Measurements from ENCODE around the gene UXT.
A peak's percentile ranks its signal among the peaks of the same experiment; 100 is the strongest.

Gene UXT

DNA sequence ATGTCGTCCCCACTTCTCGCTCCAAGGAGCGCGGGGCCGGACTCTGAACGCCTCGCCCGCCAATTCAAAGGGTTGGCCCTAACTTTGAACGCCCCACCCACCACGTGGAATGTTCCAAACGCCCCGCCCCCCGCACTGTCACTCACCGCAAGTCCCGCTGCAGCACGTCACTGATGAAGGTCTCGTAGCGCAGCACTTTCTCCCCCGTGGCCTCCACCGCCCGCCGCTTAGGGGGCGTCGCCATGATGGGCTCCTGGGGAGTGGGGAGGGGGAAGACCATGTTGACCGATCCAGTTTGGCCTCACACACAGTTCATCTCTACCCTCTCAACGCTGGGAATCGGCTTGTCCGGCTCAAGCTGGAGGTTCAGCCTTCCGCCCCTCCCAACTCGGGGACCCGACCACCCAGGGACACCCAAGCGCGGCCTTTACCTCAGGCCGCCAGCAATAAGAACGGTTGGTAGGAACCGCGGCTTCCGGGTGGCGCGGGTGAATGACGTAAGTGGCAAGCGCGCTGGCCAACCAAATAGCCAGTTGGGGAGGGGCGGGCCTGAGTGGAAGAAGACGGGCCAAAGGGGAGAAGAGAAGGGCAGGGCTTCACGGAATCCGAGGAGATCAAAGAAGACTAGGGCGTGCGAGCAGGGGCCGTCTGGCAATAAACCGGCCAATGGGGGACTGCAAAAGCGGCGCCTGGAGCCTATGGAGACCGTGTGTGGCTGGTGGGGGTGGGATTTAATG lies at the start of gene UXT (continued):
- TF ChIP-seq, protein P1, sequence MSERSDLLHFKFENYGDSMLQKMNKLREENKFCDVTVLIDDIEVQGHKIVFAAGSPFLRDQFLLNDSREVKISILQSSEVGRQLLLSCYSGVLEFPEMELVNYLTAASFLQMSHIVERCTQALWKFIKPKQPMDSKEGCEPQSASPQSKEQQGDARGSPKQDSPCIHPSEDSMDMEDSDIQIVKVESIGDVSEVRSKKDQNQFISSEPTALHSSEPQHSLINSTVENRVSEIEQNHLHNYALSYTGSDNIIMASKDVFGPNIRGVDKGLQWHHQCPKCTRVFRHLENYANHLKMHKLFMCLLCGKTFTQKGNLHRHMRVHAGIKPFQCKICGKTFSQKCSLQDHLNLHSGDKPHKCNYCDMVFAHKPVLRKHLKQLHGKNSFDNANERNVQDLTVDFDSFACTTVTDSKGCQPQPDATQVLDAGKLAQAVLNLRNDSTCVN (tag by site-specific recombination; optimal IDR thresholded peaks at IDR 0.05): peak; percentile 69
- peak; percentile 96 for TF ChIP-seq ZBTB48 (tag by site-specific recombination; IDR thresholded peaks at IDR 0.05)
- peak; percentile 95 for TF ChIP-seq ZNF423 (tag by site-specific recombination; IDR thresholded peaks at IDR 0.05)
- peak; percentile 96; the same call in 1 of the 2 replicates for TF ChIP-seq TCF7L2 (IDR thresholded peaks at IDR 0.05; ENCODE audit: borderline replicate concordance, low read depth, low read length)
- TF ChIP-seq OSR2 (tag by site-specific recombination; IDR thresholded peaks at IDR 0.05): peak; percentile 53
- TF ChIP-seq ZSCAN16 (tag by site-specific recombination; IDR thresholded peaks at IDR 0.05): no peak
- TF ChIP-seq ZNF394 (tag by site-specific recombination; IDR thresholded peaks at IDR 0.05; ENCODE audit: borderline replicate concordance): peak; percentile 41; the same call in 1 of the 2 replicates
- TF ChIP-seq YY2 (tag by site-specific recombination; IDR thresholded peaks at IDR 0.05): peak; percentile 86
- peak; percentile 64 for TF ChIP-seq ZNF24 (tag by site-specific recombination; IDR thresholded peaks at IDR 0.05)
- TF ChIP-seq, protein P2, sequence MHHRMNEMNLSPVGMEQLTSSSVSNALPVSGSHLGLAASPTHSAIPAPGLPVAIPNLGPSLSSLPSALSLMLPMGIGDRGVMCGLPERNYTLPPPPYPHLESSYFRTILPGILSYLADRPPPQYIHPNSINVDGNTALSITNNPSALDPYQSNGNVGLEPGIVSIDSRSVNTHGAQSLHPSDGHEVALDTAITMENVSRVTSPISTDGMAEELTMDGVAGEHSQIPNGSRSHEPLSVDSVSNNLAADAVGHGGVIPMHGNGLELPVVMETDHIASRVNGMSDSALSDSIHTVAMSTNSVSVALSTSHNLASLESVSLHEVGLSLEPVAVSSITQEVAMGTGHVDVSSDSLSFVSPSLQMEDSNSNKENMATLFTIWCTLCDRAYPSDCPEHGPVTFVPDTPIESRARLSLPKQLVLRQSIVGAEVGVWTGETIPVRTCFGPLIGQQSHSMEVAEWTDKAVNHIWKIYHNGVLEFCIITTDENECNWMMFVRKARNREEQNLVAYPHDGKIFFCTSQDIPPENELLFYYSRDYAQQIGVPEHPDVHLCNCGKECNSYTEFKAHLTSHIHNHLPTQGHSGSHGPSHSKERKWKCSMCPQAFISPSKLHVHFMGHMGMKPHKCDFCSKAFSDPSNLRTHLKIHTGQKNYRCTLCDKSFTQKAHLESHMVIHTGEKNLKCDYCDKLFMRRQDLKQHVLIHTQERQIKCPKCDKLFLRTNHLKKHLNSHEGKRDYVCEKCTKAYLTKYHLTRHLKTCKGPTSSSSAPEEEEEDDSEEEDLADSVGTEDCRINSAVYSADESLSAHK (tag by site-specific recombination; IDR thresholded peaks at IDR 0.05): no peak
- peak; percentile 37; the same call in 1 of the 2 replicates for TF ChIP-seq ZNF843 (tag by site-specific recombination; IDR thresholded peaks at IDR 0.05)
- no peak for TF ChIP-seq ZNF621 (tag by site-specific recombination; IDR thresholded peaks at IDR 0.05)
- TF ChIP-seq ZNF138 (tag by site-specific recombination; IDR thresholded peaks at IDR 0.05; ENCODE audit: borderline replicate concordance): no peak
- no peak for TF ChIP-seq ZNF174 (tag by site-specific recombination; IDR thresholded peaks at IDR 0.05)
- TF ChIP-seq ZNF37A (tag by site-specific recombination; IDR thresholded peaks at IDR 0.05): no peak
- TF ChIP-seq OVOL3 (tag by site-specific recombination; IDR thresholded peaks at IDR 0.05): 0 out of 2 replicates have a peak, but pooled peaks have one; percentile 14
- TF ChIP-seq ZNF223 (tag by site-specific recombination; IDR thresholded peaks at IDR 0.05): no peak
- TF ChIP-seq ZNF175 (tag by site-specific recombination; IDR thresholded peaks at IDR 0.05): no peak
- TF ChIP-seq, protein P3, sequence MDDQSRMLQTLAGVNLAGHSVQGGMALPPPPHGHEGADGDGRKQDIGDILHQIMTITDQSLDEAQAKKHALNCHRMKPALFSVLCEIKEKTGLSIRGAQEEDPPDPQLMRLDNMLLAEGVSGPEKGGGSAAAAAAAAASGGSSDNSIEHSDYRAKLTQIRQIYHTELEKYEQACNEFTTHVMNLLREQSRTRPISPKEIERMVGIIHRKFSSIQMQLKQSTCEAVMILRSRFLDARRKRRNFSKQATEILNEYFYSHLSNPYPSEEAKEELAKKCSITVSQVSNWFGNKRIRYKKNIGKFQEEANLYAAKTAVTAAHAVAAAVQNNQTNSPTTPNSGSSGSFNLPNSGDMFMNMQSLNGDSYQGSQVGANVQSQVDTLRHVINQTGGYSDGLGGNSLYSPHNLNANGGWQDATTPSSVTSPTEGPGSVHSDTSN (CRISPR knock-in tag; IDR thresholded peaks at IDR 0.05): no peak; the same call in 1 of the 2 replicates
- TF ChIP-seq, protein P4, sequence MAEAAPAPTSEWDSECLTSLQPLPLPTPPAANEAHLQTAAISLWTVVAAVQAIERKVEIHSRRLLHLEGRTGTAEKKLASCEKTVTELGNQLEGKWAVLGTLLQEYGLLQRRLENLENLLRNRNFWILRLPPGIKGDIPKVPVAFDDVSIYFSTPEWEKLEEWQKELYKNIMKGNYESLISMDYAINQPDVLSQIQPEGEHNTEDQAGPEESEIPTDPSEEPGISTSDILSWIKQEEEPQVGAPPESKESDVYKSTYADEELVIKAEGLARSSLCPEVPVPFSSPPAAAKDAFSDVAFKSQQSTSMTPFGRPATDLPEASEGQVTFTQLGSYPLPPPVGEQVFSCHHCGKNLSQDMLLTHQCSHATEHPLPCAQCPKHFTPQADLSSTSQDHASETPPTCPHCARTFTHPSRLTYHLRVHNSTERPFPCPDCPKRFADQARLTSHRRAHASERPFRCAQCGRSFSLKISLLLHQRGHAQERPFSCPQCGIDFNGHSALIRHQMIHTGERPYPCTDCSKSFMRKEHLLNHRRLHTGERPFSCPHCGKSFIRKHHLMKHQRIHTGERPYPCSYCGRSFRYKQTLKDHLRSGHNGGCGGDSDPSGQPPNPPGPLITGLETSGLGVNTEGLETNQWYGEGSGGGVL (tag by site-specific recombination; IDR thresholded peaks at IDR 0.05): peak; percentile 47; the same call in 1 of the 2 replicates
- no peak for TF ChIP-seq ZNF837 (tag by site-specific recombination; IDR thresholded peaks at IDR 0.05)
